Loucy (cell line): ENCODE results near the gene ATOH1.

Source experiments
- H2AFZ ChIP-seq: fragments of 200-600 bp; sonication (generic); 2 replicates; pipeline ENCODE4 v1.6.0; 2016; ENCODE audit warnings: antibody characterized with exemption, mild to moderate bottlenecking, low read length, moderate library complexity
- H3F3A ChIP-seq: fragments of 200-600 bp; 2 replicates; pipeline ENCODE4 v1.6.0; 2016; ENCODE audit warnings: antibody characterized with exemption, low read depth, mild to moderate bottlenecking
- H3K27me3 ChIP-seq: fragments of 200-600 bp; sonication (generic); 2 replicates; pipeline ENCODE4 v1.6.1; 2014; ENCODE audit warnings: low read length, mild to moderate bottlenecking; ENCODE audit not compliant: insufficient read depth, poor library complexity, severe bottlenecking
- H3K36me3 ChIP-seq: fragments of 200-600 bp; sonication (generic); 2 replicates; pipeline ENCODE4 v1.6.1; 2016; ENCODE audit warnings: low read length; ENCODE audit not compliant: insufficient read depth
- H3K4me1 ChIP-seq: fragments of 200-600 bp; sonication (generic); 2 replicates; pipeline ENCODE4 v1.5.1; 2014; ENCODE audit warnings: low read length, mild to moderate bottlenecking; ENCODE audit not compliant: insufficient read depth, poor library complexity, severe bottlenecking
- H3K4me2 ChIP-seq: fragments of 200-600 bp; sonication (generic); 2 replicates; pipeline ENCODE4 v1.6.0; 2014; ENCODE audit warnings: antibody characterized with exemption, low read length, low read depth, mild to moderate bottlenecking; ENCODE audit not compliant: poor library complexity, severe bottlenecking
- H3K4me3 ChIP-seq: fragments of 200-600 bp; sonication (generic); 2 replicates; pipeline ENCODE4 v1.5.1; 2014; ENCODE audit warnings: low read length, mild to moderate bottlenecking, mixed read lengths; ENCODE audit not compliant: poor library complexity, severe bottlenecking
- H3K79me2 ChIP-seq: fragments of 200-600 bp; sonication (generic); 2 replicates; pipeline ENCODE4 v1.6.1; 2014; ENCODE audit warnings: low read length; ENCODE audit not compliant: insufficient read depth
- H3K9ac ChIP-seq: fragments of 200-600 bp; sonication (generic); 2 replicates; pipeline ENCODE4 v1.6.0; 2014; ENCODE audit warnings: mild to moderate bottlenecking, low read depth, low read length, moderate library complexity; ENCODE audit not compliant: poor library complexity, severe bottlenecking
- H3K9me2 ChIP-seq: fragments of 200-600 bp; sonication (generic); replicated peaks from 2 replicates; pipeline ENCODE4 v1.6.1; 2016; ENCODE audit warnings: low read depth, low read length, mixed read lengths
- H3K9me3 ChIP-seq: fragments of 200-600 bp; sonication (generic); 2 replicates; pipeline ENCODE4 v1.6.1; 2014; ENCODE audit warnings: mild to moderate bottlenecking, antibody characterized with exemption, low read length, low read depth; ENCODE audit not compliant: insufficient read depth
- H4K20me1 ChIP-seq: fragments of 200-600 bp; sonication (generic); 2 replicates; pipeline ENCODE4 v1.6.0; 2014; ENCODE audit warnings: antibody characterized with exemption, low read length, mild to moderate bottlenecking; ENCODE audit not compliant: insufficient read depth, poor library complexity, severe bottlenecking
- CTCF ChIP-seq: fragments of 200-600 bp; sonication (generic); conservative IDR thresholded peaks from 2 replicates; pipeline ENCODE4 v1.5.1; 2014; ENCODE audit warnings: mild to moderate bottlenecking, antibody characterized with exemption, low read length
- EZH2phosphoT487 ChIP-seq: fragments of 200-600 bp; IDR thresholded peaks from 2 replicates; pipeline ENCODE4 v1.6.1; 2018; ENCODE audit warnings: antibody characterized with exemption, mild to moderate bottlenecking, moderate library complexity, borderline replicate concordance

Gene ATOH1

GRCh38 chr4:93828995-93829819 is 654 bp downstream of the ATOH1 start:
- no peak overlapping the region for H3K9ac ChIP-seq
- no peak for TF ChIP-seq CTCF
- no peak for TF ChIP-seq EZH2phosphoT487
- no peaks in the 10 kb centered on the region for H3K36me3 ChIP-seq
- no peaks in the 10 kb centered on the region for H4K20me1 ChIP-seq
- H2AFZ ChIP-seq = no peak overlapping the region
- H3K9me3 ChIP-seq = no peaks in the 10 kb centered on the region
- no peak overlapping the region for H3K4me2 ChIP-seq
- no peaks in the 10 kb centered on the region for H3K4me1 ChIP-seq
- no peaks in the 10 kb centered on the region for H3K27me3 ChIP-seq
- H3K9me2 ChIP-seq = no peaks in the 10 kb centered on the region
- no peak overlapping the region for H3K4me3 ChIP-seq
- H3K79me2 ChIP-seq = no peaks in the 10 kb centered on the region
- no peaks in the 10 kb centered on the region for H3F3A ChIP-seq

- no peaks in the 10 kb centered on the region for H3K36me3 ChIP-seq
- TF ChIP-seq EZH2phosphoT487 = no peak
- TF ChIP-seq CTCF = no peak
- no peaks in the 10 kb centered on the region for H3K9me3 ChIP-seq
- no peak overlapping the region for H2AFZ ChIP-seq
- no peaks in the 10 kb centered on the region for H3F3A ChIP-seq
- H3K27me3 ChIP-seq = no peaks in the 10 kb centered on the region
- H3K4me3 ChIP-seq = no peak overlapping the region
- no peaks in the 10 kb centered on the region for H3K79me2 ChIP-seq
- no peaks in the 10 kb centered on the region for H3K9me2 ChIP-seq
- H3K4me1 ChIP-seq = no peaks in the 10 kb centered on the region
- H4K20me1 ChIP-seq = no peaks in the 10 kb centered on the region
- no peak overlapping the region for H3K4me2 ChIP-seq
- no peak overlapping the region for H3K9ac ChIP-seq
Measured at GRCh38 chr4:93829820-93830687, 1.5 kb downstream of the ATOH1 start.

- Histone ChIP-seq H3K9me2 (no peaks in the 10 kb centered on the region), H3K79me2 (no peaks in the 10 kb centered on the region), H2AFZ (no peak overlapping the region), H3K4me2 (no peak overlapping the region), H3K36me3 (no peaks in the 10 kb centered on the region), H3K27me3 (no peaks in the 10 kb centered on the region), H3K9me3 (no peaks in the 10 kb centered on the region), H4K20me1 (no peaks in the 10 kb centered on the region), H3K4me3 (no peak overlapping the region), H3K4me1 (no peaks in the 10 kb centered on the region), H3F3A (no peaks in the 10 kb centered on the region), H3K9ac (no peak overlapping the region)
- TF ChIP-seq CTCF = no peak
- TF ChIP-seq EZH2phosphoT487 = no peak
Measured at GRCh38 chr4:93831716-93832496, 3.4 kb downstream of the ATOH1 start.
